NCI-H1092 (cell line): ENCODE data around the gene ANP32B.
A peak's percentile ranks its signal among the peaks of the same experiment; 100 is the strongest.
"Not testable (repeated sequence)": the region's sequence is repeated elsewhere in the genome, so short reads cannot be mapped to it uniquely, and the experiment has no call there.

Source experiments
- DNase-seq: peaks from one replicate; lab custom pipeline; 2025; lab: John Stamatoyannopoulos, UW

The ANP32B gene

DNA sequence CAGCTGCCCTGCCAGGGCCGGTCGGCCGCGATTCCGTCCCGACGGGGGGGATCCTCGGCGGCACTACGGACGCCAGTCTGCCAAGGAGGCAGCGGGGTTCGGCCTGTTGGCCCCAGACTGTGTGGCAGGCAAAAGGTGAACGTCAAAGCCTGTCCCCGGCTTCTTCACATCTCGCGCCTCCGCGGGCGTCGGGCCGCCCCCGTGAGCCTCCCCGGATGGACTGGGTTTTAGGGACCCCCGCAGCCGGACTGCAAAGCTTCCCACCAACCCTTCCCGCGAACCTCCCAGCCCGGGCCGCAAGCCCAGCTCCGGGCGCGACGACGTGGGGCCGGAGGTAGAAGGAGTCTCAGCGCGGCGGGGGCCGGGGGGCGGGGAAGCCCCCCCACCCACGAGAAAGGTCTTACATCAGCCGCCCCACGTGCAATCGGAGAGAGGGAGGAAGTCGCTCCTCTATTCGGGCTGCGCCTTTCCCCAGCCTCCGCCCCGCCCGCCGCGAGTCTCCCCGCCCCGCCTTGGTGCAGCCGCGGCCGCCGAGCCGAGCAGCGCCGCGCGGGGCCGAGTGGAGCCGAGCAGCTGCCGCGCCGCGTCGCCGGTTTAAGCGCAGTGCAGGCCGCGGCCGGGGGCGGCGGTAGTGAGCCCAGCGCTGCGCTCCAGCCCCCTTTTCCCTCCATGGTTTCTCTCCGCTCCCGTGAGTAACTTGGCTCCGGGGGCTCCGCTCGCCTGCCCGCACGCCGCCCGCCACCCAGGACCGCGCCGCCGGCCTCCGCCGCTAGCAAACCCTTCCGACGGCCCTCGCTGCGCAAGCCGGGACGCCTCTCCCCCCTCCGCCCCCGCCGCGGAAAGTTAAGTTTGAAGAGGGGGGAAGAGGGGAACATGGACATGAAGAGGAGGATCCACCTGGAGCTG, at the start of gene ANP32B:
TSS of gene ANP32B (plus strand) at position 659 of the 906 bp plus-strand sequence. CDS start at position 874, 215 bp downstream.
- DNase-seq = peak; percentile 80

DNA sequence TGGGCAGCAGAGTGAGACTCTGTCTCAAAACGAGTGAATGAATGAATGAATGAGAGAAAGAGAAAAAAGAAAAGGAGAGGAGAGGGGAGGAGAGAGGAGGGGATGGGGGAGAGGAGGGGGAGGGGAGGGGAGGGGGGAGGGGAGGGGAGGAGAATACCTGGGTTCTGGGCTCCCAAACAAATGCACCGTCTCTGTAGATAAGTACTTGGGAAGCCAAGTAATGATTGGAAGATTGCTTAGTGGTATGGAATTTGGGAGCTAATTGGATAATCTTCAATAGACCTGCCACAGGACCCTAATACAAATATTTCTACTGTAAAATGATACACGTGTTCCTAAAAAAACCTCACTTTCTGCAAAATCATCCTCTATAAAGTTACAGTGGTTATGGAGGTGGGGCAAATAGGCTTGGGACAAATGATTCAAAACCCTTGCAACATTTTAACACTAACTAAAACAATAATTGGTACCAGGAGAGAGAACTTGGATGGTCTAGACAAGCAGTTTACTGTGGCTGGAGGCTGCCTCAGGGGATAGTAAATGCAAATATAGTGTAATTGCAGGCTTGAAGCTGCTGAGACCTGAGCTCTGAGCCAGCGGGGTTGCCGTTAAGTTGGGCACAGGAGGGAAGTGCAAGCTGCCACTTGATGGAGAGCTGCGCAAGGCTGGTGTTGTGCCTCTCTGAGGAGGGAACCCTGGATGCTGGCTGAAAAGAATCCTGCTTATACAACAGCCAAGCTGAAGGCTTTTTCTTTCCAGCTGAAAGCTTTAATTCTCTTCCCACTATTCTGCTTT, 48.6 kb upstream of the ANP32B start:
- peak; percentile 29 for DNase-seq

DNA sequence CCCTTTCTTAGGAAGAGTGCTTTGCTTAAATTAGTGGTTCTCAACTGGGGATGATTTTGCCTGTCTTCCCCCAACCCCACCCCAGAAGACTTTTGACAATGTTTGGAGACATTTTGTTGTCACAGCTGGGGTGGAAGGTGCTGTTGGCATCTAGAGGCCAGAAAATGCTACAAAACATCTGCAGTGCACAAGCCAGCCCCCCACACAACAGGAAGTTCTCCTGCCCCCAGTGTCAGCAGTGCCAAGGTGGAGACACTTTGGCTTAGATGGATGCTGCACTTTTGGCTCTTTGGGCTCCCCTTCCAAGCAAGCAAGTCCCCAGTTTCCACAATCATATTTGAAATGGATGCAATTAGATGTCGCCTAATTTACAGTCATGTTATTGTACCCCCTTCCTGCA, 47.9 kb upstream of the ANP32B start:
- DNase-seq = no peak

DNA sequence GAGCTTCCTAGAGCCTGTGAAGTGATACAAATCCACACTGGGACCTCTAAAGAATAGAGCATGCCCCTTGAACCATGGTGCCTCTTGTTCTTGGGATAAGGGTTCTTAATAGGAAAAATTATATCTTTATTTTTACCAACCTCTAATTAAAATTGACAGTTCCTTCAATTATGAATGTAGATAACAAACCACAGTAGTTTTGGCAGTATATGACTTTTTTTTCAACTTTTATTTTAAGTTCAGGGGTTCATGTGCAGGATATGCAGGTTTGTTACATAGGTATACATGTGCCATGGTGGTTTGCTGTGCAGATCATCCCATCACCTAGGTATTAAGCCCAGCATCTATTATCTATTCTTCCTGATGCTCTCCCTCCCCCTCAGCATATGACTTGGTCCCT, 46.1 kb upstream of the ANP32B start:
- DNase-seq = no peak

DNA sequence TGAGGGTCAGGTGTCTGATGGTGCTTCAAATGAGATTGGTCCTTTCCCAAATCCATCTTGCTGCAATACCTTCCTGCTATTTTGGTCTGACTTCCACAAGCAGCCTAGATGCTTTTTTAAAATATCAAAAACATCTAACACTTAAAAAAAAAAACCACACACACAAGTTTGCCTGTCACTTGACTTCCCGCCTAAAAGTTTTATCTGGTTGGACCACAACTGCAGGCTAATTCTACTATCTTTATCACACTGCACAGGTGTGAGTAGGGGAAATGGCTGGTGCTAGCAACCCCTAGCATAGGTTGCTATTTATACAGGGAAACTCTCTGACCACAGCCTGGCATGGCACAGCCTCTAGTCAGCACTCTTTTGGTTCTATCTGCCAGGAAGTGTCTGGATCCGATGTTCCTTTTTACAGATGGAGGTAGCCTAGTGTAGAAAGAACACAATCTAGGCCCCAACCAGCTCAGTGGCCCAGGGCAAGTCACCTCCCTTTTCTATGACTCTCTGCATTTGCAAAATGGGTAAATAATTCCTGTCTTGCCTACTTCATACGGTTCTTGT, 45.0 kb upstream of the ANP32B start, which contains the start of gene HEMGN:
TSS of gene HEMGN (minus strand) at position 92 of the 564 bp plus-strand sequence. CDS start at position 56, 36 bp downstream.
- no peak for DNase-seq

DNA sequence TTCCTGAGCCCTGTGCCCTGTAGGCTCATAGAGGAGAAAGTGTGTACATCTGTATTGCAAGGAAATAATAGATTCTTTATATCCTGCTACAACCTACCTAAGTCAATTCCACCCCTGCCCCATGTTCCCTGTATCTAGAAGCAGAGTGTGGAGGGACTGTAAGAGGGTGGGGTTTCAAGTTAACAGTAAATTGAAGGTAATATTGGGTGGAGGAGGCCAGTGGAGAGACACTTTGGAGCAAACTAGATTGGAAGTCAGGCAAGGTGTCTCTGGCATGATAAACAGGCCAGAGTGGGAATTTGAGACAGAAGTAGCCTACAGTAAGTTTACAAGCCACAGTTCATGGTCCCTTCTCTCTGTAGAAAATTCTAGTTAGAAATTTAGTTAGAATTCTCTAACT, 42.9 kb upstream of the ANP32B start:
- DNase-seq = no peak

DNA sequence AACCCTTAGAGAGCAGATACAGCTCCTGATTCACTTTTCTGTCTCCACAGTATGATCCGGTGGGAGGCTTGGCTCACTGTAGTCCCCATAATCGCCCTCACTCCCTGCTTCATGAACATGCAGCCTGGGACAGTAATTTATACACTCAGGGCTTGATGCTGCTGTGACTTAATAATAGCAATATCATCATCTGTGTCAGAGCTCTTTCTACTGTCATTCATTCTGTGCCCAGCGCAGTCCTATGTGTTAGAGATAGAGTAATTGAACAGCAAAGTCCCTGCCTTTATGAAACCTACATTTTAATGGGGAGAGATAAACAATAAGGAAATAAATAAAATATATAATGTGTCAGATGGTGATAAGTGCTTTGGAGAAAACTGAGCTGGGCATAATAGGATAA, 42.4 kb upstream of the ANP32B start:
- DNase-seq = no peak

DNA sequence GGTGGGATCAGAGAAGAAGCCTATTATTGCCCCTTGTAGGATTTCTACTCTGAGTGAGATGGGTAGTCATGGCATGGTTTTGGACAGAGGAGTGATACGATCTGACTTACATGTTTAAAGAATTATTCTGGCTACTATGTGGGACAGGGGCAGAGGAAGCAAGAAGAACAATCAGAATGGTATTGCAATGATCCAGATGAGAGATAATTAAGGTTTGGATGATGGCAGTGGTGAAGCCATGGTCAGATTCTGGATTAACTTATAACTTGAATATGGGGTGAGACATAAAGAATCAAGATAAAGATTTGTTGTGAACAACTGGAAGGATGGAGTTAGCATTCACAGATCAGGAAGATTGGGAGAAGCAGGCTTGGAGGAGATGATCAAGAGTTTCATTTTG, 41.8 kb upstream of the ANP32B start:
- no peak for DNase-seq

DNA sequence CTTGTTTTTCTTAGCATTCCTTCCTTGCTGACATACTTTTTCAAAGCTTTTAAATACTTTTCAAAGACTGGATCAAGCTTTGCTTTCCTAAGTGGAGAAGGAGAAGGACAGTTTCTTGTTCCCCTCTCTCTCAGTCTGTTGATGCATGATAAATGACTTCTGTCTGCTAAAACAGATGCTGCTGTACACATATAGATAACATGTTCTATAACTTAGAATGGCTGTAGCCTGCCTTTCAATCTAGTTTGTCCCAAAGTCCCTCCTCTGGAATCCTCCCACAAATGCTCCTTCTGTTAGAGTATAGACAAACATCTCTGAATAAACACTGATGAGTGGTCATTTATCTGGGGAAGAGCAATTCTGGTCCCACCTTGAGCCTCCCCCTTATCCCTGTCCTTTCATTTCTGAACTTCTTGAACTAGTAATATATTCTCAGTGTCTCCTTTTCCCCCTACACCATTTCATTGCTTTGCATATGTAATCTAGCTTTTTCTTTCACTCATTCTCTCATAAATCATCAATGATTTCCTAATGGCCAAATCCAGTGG, 39.8 kb upstream of the ANP32B start:
- no peak for DNase-seq

DNA sequence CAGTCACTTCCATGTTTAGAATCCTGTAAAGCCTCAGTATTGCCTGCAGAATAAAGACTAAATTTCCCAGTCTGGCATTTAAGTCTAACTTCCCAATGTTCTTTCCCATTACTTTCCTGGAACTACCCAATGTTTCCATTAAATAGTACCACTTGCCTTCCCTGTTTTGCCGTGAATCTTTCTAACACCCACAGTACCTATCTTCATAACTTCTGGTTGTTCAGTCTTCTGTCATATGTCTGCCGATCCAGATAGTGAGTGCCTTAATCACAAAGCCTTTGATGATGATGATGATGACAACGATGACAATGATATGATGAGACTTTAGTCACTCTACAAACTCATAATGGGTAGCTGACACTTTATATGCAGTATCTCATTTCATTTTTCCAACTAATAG, 38.5 kb upstream of the ANP32B start:
- DNase-seq = no peak

DNA sequence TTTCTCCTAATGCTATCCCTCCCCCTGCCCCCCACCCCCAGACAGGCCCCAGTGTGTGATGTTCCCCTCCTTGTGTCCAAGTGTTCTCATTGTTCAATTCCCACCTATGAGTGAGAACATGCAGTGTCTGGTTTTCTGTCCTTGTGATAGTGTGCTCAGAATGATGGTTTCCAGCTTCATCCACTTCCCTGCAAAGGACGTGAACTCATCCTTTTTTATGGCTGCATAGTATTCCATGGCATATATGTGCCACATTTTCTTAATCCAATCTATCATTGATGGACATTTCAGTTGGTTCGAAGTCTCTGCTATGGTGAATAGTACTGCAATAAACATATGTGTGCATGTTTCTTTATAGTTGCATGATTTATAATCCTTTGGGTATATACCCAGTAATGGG, 37.7 kb upstream of the ANP32B start:
- DNase-seq = not testable (repeated sequence)

DNA sequence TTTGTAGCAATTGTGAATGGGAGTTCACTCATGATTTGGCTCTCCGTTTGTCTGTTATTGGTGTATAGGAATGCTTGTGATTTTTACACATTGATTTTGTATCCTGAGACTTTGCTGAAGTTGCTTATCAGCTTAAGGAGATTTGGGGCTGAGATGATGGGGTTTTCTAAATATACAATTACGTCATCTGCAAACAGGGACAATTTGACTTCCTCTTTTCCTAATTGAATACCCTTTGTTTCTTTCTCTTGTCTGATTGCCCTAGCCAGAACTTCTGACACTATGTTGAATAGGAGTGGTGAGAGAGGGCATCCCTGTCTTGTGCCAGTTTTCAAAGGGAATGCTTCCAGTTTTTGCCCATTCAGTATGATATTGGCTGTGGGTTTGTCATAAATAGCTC, 36.0 kb upstream of the ANP32B start:
- not testable (repeated sequence) for DNase-seq

DNA sequence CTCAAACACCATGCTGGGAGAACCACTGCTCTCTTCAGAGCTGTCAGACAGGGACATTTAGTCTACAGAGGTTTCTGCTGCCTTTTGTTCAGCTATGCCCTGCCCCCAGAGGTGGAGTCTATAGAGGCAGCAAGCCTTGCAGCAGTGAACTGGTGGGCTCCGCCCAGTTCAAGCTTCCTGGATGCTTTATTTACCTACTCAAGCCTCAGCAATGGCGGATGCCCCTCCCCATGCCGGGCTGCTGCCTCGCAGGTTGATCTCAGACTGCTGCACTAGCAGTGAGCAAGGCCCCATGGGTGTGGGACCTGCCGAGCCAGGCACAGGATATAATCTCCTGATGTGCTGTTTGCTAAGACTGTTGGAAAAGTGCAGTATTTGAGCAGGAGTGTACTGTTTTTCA, 32.3 kb upstream of the ANP32B start:
- DNase-seq = not testable (repeated sequence)

DNA sequence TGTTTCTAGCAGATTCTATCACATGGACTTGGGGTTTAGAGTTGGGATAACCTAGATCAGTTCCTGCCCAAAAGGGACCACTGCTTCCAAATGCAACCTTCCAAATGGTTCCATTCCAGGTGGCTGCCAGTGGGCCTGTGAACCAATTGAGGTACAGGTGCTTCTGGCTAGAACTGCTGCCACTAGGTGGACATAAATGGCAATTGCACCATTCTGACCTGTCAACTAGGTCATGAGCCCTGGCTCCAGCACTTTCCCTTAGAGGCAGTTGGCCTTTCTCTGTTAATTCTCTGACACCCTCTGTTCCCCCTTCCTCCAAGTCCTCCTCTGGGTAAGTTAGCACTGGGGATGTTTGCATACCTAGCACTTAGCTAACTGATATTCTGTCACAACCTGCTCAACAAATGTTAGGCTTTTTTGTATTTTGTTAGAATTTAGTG, 28.6 kb upstream of the ANP32B start:
- DNase-seq = peak; percentile 45

DNA sequence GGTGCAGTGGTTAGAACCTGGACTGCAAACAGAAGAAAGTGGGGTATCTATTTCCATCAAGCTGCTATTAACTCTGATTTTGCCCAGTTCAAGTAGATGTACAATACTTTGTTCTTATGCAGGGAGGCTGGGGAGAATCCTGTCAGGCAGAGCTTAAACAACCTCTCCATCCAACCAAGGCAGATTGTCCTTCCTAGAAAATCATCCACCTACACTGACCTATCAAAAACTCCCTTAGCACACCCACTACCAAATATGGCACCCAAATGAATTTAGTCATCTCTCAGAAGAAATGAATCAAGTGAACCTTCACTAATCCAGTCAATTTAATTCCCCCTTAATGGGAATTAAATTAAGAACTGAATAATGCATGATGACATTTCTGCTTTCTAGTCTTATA, 26.8 kb upstream of the ANP32B start:
- DNase-seq = no peak

DNA sequence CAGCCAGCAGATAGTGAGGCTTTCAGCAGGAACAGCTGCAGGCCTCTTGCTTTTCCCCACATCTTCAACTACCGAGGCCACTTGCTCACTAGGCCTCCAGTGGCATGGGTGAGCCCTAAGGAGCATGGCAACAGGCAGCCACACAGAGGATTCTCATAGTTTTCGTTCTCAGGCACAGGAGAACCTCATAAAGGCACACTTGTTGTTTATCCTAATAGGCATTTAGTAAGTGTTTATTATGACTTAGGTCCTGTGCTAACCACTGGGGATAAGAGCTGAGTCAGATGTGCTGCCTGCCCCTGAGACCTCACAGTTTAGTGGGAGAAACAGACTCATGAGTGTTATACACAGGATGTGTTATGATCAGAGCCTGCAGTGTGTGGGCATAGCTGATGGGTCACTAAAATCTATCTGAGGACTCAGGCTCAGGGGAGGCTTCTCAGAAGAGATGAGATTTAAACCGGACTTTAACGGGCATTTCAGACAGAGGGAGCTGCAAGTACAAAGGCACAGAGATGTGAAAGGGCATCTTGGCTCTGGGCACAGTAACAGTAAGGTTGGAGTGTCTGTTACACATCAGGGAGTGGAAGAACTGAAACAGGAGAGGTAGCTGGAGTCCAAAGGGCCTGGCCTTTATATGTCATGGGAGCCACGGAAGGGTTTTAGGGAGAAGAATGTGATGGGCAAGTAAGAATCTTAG, 24.2 kb upstream of the ANP32B start:
- DNase-seq = no peak

DNA sequence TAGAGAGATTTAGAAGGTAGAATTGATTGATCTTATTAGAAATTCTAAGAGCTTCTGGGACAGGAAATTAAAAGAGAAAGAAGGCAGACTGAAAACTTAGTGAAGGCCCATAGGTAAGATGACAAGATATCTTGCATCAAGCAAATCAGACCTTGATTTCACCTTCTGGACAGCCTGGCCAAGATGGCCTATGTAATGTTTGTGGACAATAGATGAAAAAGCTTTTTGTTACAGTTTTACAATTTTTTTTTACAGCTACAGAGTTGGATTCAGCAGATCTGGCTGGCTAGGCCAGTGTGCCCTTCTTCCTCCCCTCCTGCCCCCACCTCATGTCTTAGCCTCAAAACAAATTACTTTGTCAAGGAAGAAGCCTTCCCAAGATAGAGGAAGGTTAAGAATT, 23.6 kb upstream of the ANP32B start:
- DNase-seq = no peak

DNA sequence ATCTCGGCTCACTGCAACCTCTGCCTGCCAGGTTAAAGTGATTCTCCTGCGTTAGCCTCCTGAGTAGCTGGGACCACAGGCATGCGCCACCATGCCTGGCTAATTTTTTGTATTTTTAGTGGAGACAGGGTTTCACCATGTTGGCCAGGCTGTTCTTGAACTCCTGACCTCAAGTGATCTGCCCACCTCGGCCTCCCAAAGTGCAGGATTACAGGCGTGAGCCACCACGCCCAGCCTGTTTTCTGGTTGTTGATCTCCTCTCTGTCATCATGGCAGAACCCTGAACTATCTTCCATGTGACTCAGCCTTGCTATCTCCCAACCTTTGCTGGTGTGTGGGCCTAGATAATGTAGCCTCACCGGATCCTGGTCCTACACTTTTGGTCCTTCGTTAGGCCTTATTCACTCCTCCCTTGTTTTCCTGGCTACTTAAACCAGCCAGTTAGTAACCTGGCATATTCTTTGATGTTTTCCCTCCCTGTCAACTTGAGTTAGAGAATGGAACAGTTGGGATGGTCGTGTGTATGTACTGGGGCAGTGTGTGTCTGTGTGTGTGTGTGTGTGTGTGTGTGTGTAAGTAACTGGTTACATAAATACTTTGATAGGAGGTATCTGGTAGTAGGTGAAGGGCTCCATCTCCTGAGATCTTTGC, 22.3 kb upstream of the ANP32B start:
- DNase-seq = not testable (repeated sequence)

DNA sequence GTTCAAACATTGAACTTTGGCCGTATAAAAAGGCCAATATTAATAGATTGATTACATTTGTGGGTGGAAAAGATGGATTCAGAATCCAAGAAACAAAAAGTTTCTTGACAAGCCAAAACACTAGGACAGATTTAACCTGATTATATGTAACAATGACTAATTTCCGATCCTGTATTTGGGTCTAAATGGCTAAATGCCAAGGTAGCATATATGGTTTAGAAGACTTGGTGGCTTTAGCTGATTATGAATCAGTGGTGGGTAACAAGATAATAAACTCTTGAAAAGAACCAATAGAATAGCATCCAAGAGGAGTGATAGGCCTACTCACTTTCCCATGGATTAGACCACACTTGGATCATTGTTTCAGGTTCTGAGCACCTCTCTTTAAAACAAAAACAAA, 21.8 kb upstream of the ANP32B start:
- no peak for DNase-seq

DNA sequence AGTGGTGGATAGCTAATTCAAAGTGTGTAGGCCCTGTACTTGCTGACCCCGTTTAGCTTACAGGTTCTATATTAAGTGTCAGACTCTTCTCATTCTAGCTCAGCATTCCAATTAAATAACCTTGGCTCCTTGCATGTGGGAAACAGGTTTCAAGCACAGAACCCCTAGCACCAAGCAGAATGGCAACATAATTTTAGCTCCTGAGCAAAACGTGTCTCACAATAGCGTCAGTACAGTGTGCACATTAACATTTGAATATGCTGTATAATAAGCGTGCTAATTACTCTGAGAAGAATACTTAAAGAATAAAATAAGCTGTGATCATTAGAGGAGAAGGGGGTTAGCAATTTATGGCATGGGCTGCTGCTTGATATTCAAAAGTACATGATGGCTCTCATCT, 21.0 kb upstream of the ANP32B start:
- DNase-seq = no peak

DNA sequence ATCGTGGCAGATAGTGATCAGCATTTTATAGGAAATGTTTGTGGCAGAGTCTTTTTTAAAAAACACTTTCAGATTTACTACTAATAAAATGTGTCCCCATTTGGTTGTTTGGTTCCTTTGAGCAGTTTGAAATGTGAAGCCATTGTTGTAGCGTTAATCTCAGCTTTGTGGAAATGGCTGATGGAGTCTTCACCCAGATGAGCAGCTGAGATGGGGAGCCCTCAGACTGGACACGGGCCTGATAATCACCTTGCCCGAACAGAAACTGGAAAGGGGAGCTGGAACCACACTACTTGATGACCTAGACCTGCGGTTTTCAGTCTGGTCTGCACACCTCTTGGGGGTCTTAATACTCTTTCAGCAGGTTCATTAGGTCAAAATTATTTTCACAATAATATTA, 20.6 kb upstream of the ANP32B start:
- no peak for DNase-seq
